HG03558 (cell line): ENCODE data around the gene CLBA1.

Source experiments
- ATAC-seq: cut with Tn5 transposase; IDR thresholded peaks from one replicate; pipeline ENCODE4 v1.9.1; 2021; ENCODE audit warnings: moderate number of reproducible peaks; ENCODE audit not compliant: unreplicated experiment; ENCODE audit errors: extremely low read depth

The CLBA1 gene

GRCh38 chr14:104967386-104968152 lies 18.0 kb upstream of the CLBA1 start:
- ATAC-seq = no peak

- ATAC-seq = no peak
Observed at GRCh38 chr14:104968153-104968527, 17.4 kb upstream of the CLBA1 start.

- no peak for ATAC-seq
Observed at GRCh38 chr14:104968541-104969401, 16.8 kb upstream of the CLBA1 start.

GRCh38 chr14:104969741-104970230 lies 15.8 kb upstream of the CLBA1 start:
- ATAC-seq = no peak

- ATAC-seq = no peak
Observed at GRCh38 chr14:104970231-104971068, 15.1 kb upstream of the CLBA1 start.

- no peak for ATAC-seq
Observed at GRCh38 chr14:104971447-104972240, 13.9 kb upstream of the CLBA1 start.

- ATAC-seq = no peak
Observed at GRCh38 chr14:104972301-104973134, 13.1 kb upstream of the CLBA1 start.

GRCh38 chr14:104973135-104973384 lies 12.5 kb upstream of the CLBA1 start:
- ATAC-seq = no peak

- ATAC-seq = no peak
Observed at GRCh38 chr14:104973385-104974145, 12.0 kb upstream of the CLBA1 start.

- ATAC-seq = no peak
Observed at GRCh38 chr14:104974146-104974541, 11.4 kb upstream of the CLBA1 start.

- no peak for ATAC-seq
Observed at GRCh38 chr14:104974665-104975390, 10.8 kb upstream of the CLBA1 start.

GRCh38 chr14:104975481-104976197 lies 9.9 kb upstream of the CLBA1 start:
- ATAC-seq = no peak

GRCh38 chr14:104976198-104977007 lies 9.2 kb upstream of the CLBA1 start:
- ATAC-seq = no peak

- no peak for ATAC-seq
Observed at GRCh38 chr14:104977008-104977680, 8.4 kb upstream of the CLBA1 start.

GRCh38 chr14:104977681-104978653 lies 7.6 kb upstream of the CLBA1 start, which contains the start of gene AHNAK2:
AHNAK2 (minus strand) TSS chr14:104978374; CDS start chr14:104978237, 137 bp downstream.
- no peak for ATAC-seq
